H54 (cell line): ENCODE measurements around the gene EDN2.

ENCODE experiments used
- DNase-seq: peaks from one replicate; pipeline ENCODE4 v3.0.0; 2011; ENCODE audit warnings: low spot score, mixed read lengths; ENCODE audit not compliant: insufficient read length
- FAIRE-seq: peaks from 3 replicates; lab custom pipeline; 2011; peaks lifted over from hg19 to GRCh38; lab: Jason Lieb, UNC
- POLR2A ChIP-seq: IDR thresholded peaks from 2 replicates; pipeline ENCODE4 v1.6.1; 2011; ENCODE audit warnings: low read depth, mild to moderate bottlenecking, low read length

EDN2 gene

DNA sequence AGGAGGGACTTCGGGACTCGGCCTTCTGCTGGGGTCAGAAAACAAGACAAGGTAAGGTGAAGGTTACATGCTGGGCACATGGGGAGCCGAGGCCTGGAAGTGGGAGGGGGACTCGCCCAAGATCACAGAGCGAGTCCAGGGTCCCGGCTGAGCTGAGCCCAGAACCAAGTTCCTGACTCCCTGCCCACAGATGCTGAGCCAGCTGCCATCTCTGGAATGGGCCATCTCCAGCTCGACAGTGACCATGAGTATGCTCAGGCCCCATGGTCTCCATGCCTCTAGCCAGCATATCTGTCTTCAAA is 26.7 kb upstream of the EDN2 start:
- FAIRE-seq, result no peak
- no peak for DNase-seq
- TF ChIP-seq POLR2A, result no peak

DNA sequence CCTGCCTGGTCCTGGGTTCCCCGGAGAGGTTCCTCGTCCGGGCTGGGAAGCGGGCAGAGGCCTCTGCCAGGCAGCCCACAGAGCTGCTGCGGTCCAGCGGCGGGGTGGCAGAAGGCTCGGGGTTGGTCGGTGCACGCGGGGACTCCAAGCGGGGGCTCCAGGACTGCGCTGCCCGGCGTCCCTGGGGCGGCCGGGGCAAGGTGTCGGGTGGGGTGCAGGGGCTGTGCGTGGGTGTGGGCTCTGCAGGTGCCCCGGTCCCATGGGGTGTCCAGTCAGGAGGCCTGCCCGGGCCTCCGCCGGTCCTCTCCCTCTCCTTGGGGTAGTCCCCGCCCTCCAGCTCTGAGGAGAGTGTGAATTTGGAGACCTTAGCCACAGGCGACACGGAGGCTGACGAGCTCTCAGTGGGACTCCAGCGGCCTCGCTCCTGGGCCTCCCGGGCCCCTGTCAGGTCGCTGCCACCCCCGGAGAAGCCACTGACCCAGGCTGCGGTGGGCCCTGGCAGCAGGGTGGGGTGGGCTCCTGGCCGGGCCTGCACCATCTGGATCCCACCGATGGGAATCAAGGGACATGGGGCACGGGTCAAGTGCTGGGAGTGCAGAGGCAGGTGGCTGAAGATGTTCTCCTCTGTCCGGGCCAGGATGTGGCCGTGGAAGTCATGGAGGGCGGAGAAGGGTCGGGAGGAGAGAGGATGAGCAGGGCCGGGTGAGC is 26.2 kb upstream of the EDN2 start:
- FAIRE-seq (no peak), DNase-seq (no peak)
- TF ChIP-seq POLR2A, result no peak

DNA sequence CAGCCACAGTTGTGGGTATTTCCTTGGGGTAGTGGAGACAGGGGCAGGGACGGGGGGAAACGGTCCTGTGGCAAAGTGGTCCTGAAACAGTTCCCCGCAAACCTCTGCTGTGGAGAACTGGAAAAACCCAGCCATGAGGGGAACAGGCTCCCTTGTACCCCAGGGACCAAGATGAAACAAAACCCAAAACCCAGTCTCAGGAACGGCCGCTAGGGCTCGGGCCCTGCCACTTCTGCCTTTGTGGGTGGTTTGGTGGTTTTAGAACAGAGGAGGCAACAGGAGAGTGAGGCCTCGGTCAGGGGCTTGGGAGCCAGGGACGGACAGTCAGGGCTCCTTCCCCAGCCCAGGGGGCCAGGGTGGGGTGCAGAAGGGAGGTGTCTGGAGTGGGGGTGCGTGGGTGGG is 24.8 kb upstream of the EDN2 start:
- DNase-seq (no peak), FAIRE-seq (no peak)
- no peak for TF ChIP-seq POLR2A

DNA sequence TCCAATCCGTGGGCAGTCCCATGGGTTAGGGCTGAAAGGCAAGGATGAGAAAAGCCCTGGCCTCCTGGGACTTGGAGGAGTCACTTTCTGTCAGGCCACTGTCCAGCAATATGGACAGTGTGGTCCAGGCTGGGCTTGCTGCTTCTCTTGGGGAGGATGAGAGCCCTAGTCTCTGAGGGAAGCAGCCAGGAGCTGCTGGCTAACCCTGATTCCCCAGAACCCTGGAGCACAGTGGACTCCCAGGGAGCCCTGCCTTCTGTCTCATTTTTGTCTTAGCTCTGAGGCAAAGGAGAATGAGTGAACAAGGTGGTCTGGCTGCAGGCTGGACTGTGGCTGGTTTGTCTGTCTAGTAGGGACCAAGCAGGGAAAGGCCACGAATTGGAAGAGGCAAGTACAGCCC is 23.8 kb upstream of the EDN2 start:
- no peak for FAIRE-seq
- DNase-seq, result no peak
- TF ChIP-seq POLR2A, result no peak

DNA sequence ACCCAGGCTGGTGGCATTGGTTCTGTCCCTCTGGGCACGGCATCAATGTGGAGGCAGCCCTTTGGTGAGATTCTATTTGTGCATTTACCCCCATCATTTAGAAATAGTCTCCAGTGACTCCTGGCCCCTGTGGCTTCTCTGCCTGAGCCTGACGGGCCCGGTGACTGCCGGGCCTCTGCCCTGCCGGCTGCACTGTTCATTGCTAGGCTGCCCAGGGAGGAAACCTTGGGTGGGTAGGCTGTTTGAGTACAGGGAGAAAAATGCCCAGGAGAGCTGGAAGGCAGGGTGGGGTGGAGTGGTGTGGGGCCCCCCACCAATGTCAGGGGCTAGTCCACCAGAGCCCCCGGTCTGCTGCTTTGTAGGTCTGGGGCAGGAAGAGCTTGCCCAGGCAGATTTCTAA is 23.4 kb upstream of the EDN2 start:
- DNase-seq (no peak), FAIRE-seq (no peak)
- no peak for TF ChIP-seq POLR2A

DNA sequence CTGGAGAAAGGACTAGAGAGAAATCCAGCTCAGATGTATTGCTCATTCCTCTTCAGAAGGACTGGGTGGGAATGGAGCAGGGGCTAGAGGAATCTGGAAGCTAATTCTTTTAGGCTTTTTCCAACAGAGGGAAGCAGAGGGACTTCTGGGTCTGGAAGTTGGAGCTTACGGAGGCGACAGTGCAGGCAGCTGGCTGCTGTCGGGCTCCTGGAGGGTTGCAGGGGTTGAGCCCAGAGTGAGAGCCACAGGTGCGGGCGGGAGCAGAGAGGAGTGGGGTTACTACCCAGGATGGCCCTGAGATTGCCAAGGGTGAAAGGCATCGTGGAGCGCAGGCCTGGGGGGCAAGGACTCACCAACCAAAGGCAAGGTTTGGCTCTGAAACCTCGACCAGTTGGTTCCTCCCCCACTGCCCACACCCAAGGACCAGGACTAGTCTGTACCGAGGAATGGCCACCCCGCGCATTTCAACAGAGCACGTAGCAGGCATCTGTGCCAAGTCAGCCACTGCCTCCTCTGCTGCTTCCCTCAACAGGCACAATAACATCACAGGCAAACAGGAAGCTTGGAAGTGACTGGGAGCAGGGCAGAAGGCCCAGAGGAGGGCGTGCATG is 22.7 kb upstream of the EDN2 start:
- FAIRE-seq (no peak), DNase-seq (no peak)
- no peak for TF ChIP-seq POLR2A

DNA sequence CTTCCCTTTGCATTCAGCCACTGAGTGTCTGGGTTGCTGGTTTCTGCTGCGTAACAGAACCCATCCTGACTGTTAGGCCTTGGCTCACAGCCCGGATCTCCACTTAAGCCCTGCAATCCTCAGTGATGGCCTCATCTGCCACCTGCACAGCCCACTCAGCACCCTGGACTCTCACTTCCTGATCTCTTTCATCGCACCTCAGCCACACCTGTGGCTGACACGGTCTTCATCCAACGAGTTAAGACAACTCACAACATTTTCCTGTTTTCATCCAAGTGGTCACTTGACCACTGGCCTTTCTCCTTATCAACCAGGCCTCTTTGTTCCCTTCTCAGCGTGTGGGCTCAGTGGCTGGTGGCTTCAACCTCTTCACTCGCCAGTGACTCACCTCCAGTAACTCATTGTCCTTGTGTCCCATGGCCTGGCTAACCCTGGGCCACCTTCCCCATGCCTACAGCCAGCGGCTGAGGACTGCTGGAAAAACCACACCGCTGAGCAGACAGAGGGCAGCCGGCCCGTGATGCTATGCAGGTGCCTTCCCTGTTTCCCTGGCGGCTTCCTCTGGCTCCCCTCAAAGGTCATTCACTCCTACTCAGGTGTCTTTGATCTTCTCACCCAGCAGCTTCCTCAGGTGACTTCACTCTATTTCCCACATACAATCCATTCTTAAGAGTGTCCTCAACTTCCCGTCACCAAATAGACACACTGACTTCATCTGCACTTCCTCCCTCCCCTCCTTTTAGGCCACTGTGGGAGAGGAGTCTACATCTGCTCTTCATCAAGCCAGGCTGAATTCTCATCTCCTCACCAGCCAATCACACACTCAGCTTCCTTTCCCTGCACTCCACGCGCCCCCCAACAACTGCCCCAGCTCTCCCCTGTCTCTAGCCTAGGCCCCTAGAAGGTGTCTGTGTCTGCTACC is 19.9 kb upstream of the EDN2 start:
- FAIRE-seq, result no peak

DNA sequence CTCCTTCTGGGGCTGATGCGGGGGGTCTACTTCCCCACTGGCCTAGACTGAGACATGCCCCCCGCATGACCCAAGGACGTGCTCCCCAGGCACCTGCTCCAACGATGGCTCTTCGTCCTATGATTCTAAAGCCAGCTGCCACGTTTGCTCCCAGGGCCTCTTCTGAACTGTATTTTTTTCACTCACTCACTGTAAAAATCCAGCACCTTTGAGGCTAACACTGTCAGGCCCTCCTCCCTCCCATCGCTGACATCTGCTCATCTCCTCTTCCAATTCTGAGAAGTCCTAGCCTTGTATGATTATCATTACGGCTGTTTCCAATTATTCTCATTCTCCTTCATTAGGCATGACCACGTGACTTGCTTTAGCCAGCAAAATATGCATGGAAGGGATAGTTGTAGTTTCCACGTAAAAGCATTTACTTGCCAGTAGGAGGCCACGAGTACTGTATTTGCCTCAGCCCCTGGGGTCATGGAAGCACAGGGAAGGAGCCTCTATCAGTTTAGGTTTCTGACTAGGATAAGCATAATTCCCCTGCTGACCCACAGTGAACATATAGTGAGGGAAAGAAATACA is 19.1 kb upstream of the EDN2 start:
- DNase-seq, result no peak
- FAIRE-seq, result no peak
- no peak for TF ChIP-seq POLR2A

More for the DNA sequence above, 19.9 kb upstream of the EDN2 start:
- TF ChIP-seq POLR2A, result no peak
- DNase-seq, result peak; percentile 71

DNA sequence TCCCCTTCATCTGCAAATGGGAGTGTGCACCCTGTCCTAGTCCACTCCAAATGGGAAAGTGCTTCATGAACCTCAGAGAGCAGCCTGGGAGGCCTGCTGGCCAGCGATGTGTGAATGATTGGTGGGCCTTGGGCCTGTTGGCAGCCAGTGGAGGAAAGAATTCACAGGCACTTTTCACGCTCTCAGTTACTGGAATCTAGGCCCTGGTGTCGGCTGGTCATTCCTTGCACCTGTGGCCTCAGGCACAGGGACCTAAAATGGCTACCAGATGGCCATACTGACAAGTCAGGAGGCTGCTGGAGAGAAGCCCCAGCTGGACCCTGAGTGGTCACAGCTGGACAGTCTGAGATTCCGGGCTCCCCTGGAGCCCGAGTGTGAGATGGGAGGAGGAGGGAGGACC is 18.4 kb upstream of the EDN2 start:
- TF ChIP-seq POLR2A, result no peak
- FAIRE-seq (no peak), DNase-seq (no peak)

DNA sequence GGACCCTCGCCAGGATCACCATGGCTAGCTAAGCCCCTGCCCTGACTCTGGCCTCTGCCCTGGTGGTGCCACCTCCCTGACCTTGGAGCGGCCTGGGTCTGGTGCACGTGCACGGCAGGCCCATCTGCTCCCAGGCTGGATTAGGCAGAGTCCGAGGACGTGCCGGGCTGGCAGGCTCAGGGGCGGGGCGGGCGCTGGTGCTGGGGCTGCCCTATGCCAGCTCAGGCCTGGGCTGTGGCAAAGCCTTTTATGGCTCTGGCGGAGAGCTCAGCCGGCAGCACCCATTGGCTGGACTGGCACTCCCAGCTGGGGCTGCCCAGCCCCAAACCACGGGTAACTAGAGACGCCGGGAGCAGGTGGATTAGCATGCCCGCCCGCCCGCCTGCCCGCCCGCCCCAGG is 17.1 kb upstream of the EDN2 start:
- FAIRE-seq, result no peak

DNA sequence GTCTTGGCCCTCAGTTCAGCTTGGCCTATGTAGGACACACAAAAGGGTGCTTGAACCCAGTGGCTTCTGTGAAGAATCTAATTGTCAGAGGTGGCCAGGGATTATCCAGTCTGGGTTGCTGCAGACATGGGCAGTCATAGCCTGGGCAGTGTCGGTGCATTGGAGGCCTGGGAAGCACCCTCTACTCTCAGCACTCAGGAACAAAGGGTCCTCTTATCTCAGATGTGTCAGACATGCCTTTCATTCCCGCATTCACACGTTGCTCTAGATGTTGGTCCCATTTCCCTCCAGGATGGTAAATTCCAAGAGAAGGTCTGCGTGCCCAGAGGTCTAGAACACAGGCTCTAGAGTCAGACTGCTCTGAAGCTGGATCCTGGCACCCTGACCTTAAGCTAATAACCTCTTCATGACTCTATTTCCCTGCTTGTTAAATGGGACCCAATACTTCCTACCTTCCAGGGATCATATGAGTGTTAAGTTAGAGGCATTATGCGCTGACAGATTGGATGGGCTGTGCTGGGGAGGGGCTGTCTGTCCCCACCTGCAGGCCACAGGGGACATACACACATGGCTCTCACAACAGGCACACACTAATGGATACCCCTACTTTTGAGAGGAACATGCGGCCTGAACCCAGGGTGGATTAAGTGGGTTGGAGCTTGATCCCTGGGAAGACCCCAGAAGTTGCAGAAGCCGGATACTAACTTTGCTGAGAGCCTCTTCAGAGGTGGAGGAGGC is 16.5 kb upstream of the EDN2 start:
- TF ChIP-seq POLR2A, result no peak
- FAIRE-seq, result no peak
- DNase-seq, result no peak

More for the DNA sequence above, 17.1 kb upstream of the EDN2 start:
- TF ChIP-seq POLR2A, result no peak
- DNase-seq, result no peak

DNA sequence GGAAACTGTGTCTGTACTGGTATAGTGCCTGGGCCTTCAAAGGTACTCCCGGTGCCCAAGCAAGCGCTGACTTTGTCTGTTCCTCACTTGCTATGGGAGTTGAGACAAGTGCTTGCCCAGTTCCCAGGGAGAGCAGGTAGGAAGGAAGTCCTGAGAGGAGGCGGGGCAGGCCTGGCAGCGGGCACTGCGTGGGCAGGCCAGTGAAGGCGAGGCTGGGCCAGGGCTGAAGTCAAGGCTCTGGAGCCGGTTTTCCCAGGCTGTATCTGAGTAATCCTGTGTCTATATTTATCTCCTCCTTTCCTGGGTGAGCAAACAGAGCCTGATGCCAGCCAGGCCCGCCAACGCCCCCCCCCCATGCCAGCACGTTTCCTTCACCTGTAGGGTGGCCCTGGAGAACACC is 15.9 kb upstream of the EDN2 start:
- FAIRE-seq, result no peak
- no peak for TF ChIP-seq POLR2A
- peak; percentile 90 for DNase-seq

DNA sequence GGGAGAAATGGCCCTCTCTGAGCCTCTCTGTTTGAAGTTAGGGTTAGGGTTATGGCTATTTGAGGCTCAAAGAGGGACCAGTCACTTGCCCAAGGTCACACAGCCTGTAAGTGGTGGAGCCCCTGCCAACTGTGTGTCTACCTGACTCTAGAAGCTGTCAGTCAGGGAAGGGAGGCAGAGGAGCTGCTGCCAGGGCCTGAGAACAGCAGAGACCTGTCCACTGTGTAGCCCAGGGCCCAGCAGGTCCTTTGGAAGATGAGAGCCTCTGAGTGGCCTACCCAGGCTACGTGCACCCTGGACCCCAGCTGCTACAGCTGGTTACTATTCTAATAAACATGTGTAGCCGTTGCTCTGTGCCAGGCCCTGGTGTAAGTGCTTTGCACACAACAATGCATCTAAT is 15.1 kb upstream of the EDN2 start:
- DNase-seq (no peak), FAIRE-seq (no peak)
- TF ChIP-seq POLR2A, result no peak
